K562 (cell line): Measurements from ENCODE around the gene NOTO. TPM values are rescaled to one million over a fixed set of nuclear protein-coding genes. Genes with fewer than 3 reads are reported as not detected.

Experiments
- CTBP1 ChIP-seq: fragments of 450-650 bp; IDR thresholded peaks from 2 replicates; pipeline ENCODE4 v1.6.1; 2016; ENCODE audit warnings: borderline replicate concordance
- DDX20 ChIP-seq: fragments of 450-650 bp; IDR thresholded peaks from 2 replicates; pipeline ENCODE4 v1.6.1; 2016; ENCODE audit warnings: missing genetic modification characterization, low read depth, mild to moderate bottlenecking, missing compliant biosample characterization, moderate library complexity
- DMBX1 ChIP-seq: fragments of 250-450 bp; sonication (Bioruptor Pico); IDR thresholded peaks from 2 replicates; pipeline ENCODE4 v1.8.0; 2022; ENCODE audit warnings: inconsistent platforms, mild to moderate bottlenecking, moderate library complexity, borderline replicate concordance
- HLTF ChIP-seq: fragments of 450-650 bp; IDR thresholded peaks from 2 replicates; pipeline ENCODE4 v1.6.1; 2016
- POLR2H ChIP-seq: IDR thresholded peaks from 2 replicates; pipeline ENCODE4 v1.6.1; 2016; ENCODE audit warnings: missing genetic modification characterization, low read depth, mild to moderate bottlenecking, control low read depth, missing compliant biosample characterization, moderate library complexity
- RBFOX2 ChIP-seq: fragments of 200-400 bp; formaldehyde crosslinking; IDR thresholded peaks from 2 replicates; pipeline ENCODE4 v1.6.1; 2017; ENCODE audit warnings: low read depth, mild to moderate bottlenecking, low read length, moderate library complexity
- RBM17 ChIP-seq: fragments of 200-400 bp; formaldehyde crosslinking; IDR thresholded peaks from 2 replicates; pipeline ENCODE4 v1.6.1; 2017; ENCODE audit warnings: low read depth, mild to moderate bottlenecking, low read length, borderline replicate concordance
- SOX6 ChIP-seq: fragments of 450-650 bp; IDR thresholded peaks from 2 replicates; pipeline ENCODE4 v1.6.1; 2014; ENCODE audit warnings: mild to moderate bottlenecking
- STAG1 ChIP-seq: sonication (generic); formaldehyde crosslinking; IDR thresholded peaks from 2 replicates; pipeline ENCODE4 v1.5.0; 2020; ENCODE audit warnings: missing genetic modification reagents, borderline replicate concordance
- TCF7 ChIP-seq: sonication (generic); IDR thresholded peaks from 2 replicates; pipeline ENCODE4 v1.6.1; 2016; ENCODE audit warnings: antibody characterized with exemption, borderline replicate concordance
- TFAM ChIP-seq: fragments of 250-450 bp; sonication (Bioruptor Pico); conservative IDR thresholded peaks from 2 replicates; pipeline ENCODE4 v1.5.0; 2021; ENCODE audit warnings: mild to moderate bottlenecking, moderate library complexity
- TRIM24 ChIP-seq, 2 experiments: fragments of 450-650 bp; IDR thresholded peaks; 2 replicates each; pipeline ENCODE4 v1.6.1; 2016
- ZFPM2 ChIP-seq: fragments of 250-450 bp; sonication (Bioruptor Pico); IDR thresholded peaks from 2 replicates; pipeline ENCODE4 v1.5.1; 2022; ENCODE audit warnings: mild to moderate bottlenecking
- ZNF316 ChIP-seq: fragments of 450-650 bp; IDR thresholded peaks from 2 replicates; pipeline ENCODE4 v1.6.1; 2016
- ZNF444 ChIP-seq: fragments of 250-450 bp; sonication (Bioruptor Pico); IDR thresholded peaks from 2 replicates; pipeline ENCODE4 v1.4.0; 2020; ENCODE audit warnings: mild to moderate bottlenecking, moderate library complexity
- ZNF764 ChIP-seq: fragments of 250-450 bp; sonication (Bioruptor Pico); IDR thresholded peaks from 2 replicates; pipeline ENCODE4 v1.4.0; 2020; ENCODE audit warnings: low read depth, mild to moderate bottlenecking, moderate library complexity
- polyA plus RNA-seq, 8 experiments: library from polyadenylated mRNA; depleted of rRNA in 4 of 8; stranded (reverse) in 5 of 8; unstranded in 3 of 8; fragments of >200 nt; fragmentation: Nextera tagmentation in 2 of 8; fragmentation: Illumina TruSeq in 1 of 8; extraction: Ambion mirVana in 2 of 8; extraction: Trizol in 1 of 8; gene quantifications; 2 replicates each; pipeline versions ENCODE4 v1.2.1 to v1.2.3, GENCODE V29; 2011 to 2014; ENCODE audit warnings: inconsistent platforms in 1 of 8, missing spikeins in 1 of 8
- total RNA-seq, 7 experiments: library from RNA; depleted of rRNA in 6 of 7; stranded (reverse); fragments of >200 nt in 6 of 7; fragmentation: Illumina TruSeq in 2 of 7; extraction: Trizol in 2 of 7; gene quantifications; 2 replicates each; pipeline versions ENCODE4 v1.2.1 to v1.2.3, GENCODE V29; 2011 to 2021; ENCODE audit warnings: low replicate concordance in 1 of 7
- TF ChIP-seq, protein P1 (sequence below): IDR thresholded peaks from 2 replicates; pipeline ENCODE4 v1.6.1; 2011; ENCODE audit not compliant: insufficient read length; ENCODE audit errors: extremely low read depth
- TF ChIP-seq, protein P2 (sequence below): IDR thresholded peaks from 2 replicates; pipeline ENCODE4 v1.6.1; 2012; ENCODE audit warnings: low read depth, low read length, improper control_type of control experiment, borderline replicate concordance
- TF ChIP-seq, protein P3 (sequence below): fragments of 200-800 bp; sonication (Bioruptor generic); IDR thresholded peaks from 2 replicates; pipeline ENCODE4 v1.6.1; 2017; ENCODE audit warnings: missing genetic modification characterization, missing compliant biosample characterization
- TF ChIP-seq, protein P4 (sequence below): fragments of 200-400 bp; formaldehyde crosslinking; IDR thresholded peaks from 2 replicates; pipeline ENCODE4 v1.6.1; 2017; ENCODE audit warnings: mild to moderate bottlenecking, low read depth, low read length, moderate library complexity
- TF ChIP-seq, protein P5 (sequence below): sonication (generic); formaldehyde crosslinking; IDR thresholded peaks from 2 replicates; pipeline ENCODE4 v1.5.0; 2020; ENCODE audit warnings: missing genetic modification reagents

NOTO gene
- total and polyA plus RNA-seq, 9 of the 15 experiments (the other 6 are each of a cell fraction or from before 2014, with no cell fraction given), result not detected

DNA sequence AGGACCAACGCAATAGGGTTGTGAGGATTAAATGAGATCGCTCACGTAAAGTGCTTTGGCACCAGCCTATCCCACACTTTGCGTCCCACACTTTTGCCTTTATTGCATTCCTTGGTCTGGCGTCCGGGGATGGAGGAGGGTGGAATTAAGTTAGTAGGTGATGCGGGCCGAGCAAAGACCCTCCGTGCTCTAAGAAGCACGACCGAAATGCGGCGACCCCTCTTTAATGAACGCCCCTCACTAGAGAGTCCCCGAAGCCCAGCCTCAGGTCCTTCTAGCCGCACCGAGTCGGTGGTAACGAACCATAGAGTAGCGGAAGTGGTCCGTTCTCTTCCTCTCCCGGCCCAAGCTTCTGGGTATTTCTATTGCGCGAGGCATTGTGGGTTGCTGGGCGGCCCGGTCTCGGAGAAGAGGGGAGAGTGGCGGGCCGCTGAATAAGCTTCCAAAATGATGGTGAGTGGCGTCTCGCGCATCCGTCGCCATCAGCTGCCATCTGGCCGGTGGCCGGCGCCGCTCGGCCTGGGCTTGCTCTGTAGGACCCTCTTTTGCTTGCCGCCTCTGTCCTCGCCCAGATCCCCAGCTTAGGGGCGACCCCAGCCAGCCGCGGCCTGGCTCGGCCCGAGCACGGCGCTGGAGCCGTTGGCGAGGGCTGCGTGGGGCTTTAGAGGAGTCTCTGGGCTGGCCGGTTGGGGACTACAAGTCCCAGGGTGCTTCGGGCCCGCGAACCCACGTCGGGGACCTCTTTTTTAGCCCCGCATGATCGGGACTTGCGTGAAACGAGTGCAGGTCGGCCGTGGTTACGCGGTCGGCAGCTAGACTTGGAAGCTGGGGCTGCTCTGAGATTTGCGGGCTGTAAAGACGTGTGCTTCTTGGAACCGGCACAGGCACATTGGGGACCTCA is 31.8 kb downstream of the NOTO start, which contains the start of gene CCT7 (continued):
- TF ChIP-seq ZFPM2 (CRISPR knock-in tag) (no peak), TFAM (CRISPR knock-in tag) (no peak), STAG1 (CRISPR knock-in tag) (no peak), SOX6 (peak; percentile 30; the same call in 1 of the 2 replicates), ZNF444 (CRISPR knock-in tag) (no peak), RBFOX2 (peak; percentile 98), RBM17 (no peak), TRIM24 (IDR thresholded peaks at IDR 0.05) (peak in 1 of 2 experiments; percentile 77; a peak in 2 of 4 replicates), ZNF316 (no peak), ZNF764 (CRISPR knock-in tag) (no peak), CTBP1 (0 out of 2 replicates have a peak, but pooled peaks have one; percentile 38), HLTF (no peak; the same call in 1 of the 2 replicates), POLR2H (tag) (peak; percentile 93), DMBX1 (CRISPR knock-in tag) (no peak), TCF7 (no peak), DDX20 (tag) (no peak)
- TF ChIP-seq, protein P1, sequence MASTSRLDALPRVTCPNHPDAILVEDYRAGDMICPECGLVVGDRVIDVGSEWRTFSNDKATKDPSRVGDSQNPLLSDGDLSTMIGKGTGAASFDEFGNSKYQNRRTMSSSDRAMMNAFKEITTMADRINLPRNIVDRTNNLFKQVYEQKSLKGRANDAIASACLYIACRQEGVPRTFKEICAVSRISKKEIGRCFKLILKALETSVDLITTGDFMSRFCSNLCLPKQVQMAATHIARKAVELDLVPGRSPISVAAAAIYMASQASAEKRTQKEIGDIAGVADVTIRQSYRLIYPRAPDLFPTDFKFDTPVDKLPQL, result peak; percentile 62
- TF ChIP-seq, protein P2, sequence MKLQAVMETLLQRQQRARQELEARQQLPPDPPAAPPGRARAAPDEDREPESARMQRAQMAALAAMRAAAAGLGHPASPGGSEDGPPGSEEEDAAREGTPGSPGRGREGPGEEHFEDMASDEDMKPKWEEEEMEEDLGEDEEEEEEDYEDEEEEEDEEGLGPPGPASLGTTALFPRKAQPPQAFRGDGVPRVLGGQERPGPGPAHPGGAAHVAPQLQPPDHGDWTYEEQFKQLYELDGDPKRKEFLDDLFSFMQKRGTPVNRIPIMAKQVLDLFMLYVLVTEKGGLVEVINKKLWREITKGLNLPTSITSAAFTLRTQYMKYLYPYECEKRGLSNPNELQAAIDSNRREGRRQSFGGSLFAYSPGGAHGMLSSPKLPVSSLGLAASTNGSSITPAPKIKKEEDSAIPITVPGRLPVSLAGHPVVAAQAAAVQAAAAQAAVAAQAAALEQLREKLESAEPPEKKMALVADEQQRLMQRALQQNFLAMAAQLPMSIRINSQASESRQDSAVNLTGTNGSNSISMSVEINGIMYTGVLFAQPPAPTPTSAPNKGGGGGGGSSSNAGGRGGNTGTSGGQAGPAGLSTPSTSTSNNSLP, result no peak
- TF ChIP-seq, protein P3, sequence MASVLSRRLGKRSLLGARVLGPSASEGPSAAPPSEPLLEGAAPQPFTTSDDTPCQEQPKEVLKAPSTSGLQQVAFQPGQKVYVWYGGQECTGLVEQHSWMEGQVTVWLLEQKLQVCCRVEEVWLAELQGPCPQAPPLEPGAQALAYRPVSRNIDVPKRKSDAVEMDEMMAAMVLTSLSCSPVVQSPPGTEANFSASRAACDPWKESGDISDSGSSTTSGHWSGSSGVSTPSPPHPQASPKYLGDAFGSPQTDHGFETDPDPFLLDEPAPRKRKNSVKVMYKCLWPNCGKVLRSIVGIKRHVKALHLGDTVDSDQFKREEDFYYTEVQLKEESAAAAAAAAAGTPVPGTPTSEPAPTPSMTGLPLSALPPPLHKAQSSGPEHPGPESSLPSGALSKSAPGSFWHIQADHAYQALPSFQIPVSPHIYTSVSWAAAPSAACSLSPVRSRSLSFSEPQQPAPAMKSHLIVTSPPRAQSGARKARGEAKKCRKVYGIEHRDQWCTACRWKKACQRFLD (CRISPR knock-in tag), result no peak
- TF ChIP-seq, protein P4, sequence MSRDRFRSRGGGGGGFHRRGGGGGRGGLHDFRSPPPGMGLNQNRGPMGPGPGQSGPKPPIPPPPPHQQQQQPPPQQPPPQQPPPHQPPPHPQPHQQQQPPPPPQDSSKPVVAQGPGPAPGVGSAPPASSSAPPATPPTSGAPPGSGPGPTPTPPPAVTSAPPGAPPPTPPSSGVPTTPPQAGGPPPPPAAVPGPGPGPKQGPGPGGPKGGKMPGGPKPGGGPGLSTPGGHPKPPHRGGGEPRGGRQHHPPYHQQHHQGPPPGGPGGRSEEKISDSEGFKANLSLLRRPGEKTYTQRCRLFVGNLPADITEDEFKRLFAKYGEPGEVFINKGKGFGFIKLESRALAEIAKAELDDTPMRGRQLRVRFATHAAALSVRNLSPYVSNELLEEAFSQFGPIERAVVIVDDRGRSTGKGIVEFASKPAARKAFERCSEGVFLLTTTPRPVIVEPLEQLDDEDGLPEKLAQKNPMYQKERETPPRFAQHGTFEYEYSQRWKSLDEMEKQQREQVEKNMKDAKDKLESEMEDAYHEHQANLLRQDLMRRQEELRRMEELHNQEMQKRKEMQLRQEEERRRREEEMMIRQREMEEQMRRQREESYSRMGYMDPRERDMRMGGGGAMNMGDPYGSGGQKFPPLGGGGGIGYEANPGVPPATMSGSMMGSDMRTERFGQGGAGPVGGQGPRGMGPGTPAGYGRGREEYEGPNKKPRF, result no peak
- TF ChIP-seq, protein P5, sequence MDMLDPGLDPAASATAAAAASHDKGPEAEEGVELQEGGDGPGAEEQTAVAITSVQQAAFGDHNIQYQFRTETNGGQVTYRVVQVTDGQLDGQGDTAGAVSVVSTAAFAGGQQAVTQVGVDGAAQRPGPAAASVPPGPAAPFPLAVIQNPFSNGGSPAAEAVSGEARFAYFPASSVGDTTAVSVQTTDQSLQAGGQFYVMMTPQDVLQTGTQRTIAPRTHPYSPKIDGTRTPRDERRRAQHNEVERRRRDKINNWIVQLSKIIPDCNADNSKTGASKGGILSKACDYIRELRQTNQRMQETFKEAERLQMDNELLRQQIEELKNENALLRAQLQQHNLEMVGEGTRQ (CRISPR knock-in tag), result no peak
